ENCODE results near the gene OCA2.

The OCA2 gene

GRCh38 chr15:27808182-27808581 lies 290.9 kb downstream of the OCA2 start:
- H3K4me3 ChIP-seq (ENCODE audit: low read length in 2 of 2): no peak overlapping the region
- H3K27me3 ChIP-seq (ENCODE audit: control insufficient read depth in 1 of 2, insufficient read depth in 2 of 2, low read length in 2 of 2): peaks cover 0 to 2% of the 10 kb centered on the region in 2 donors
- no peak overlapping the region for H3K27ac ChIP-seq (ENCODE audit: low read length)
- H3K9me3 ChIP-seq (ENCODE audit: control insufficient read depth in 2 of 2, low read length in 2 of 2): no peaks in the 10 kb centered on the region
- no peaks in the 10 kb centered on the region for H3K36me3 ChIP-seq (ENCODE audit: control insufficient read depth in 2 of 2, insufficient read depth in 2 of 2, low read length in 2 of 2)
- H3K4me1 ChIP-seq (ENCODE audit: control insufficient read depth, insufficient read depth, low read length): no peaks in the 10 kb centered on the region
- H3K9ac ChIP-seq (ENCODE audit: low read length in 2 of 2): no peak overlapping the region

DNA sequence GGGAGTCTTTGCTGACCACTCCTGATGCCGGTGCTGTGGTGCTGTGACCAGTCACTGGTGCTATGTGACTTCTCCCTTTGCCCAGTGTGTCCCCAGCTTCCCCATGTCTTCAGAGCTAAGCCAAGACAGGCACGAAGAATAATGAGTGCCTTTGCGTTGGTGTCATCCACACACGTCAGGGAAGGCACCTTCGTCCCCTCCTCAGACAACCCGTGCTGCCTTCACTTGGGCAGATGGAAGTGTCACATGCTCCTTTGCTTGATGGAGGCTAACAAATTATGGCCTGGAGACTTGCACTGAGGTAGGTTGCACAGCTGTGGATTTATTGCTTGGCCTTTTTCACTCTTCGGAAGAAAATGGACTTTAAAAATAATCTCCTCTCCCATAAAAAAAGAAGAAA lies 291.8 kb downstream of the OCA2 start:
- Histone ChIP-seq H3K9me3 (ENCODE audit: control insufficient read depth in 2 of 2, low read length in 2 of 2) (no peaks in the 10 kb centered on the region), H3K4me3 (ENCODE audit: low read length in 2 of 2) (no peak overlapping the region), H3K9ac (ENCODE audit: low read length in 2 of 2) (no peak overlapping the region), H3K27ac (ENCODE audit: low read length) (no peak overlapping the region), H3K4me1 (ENCODE audit: control insufficient read depth, insufficient read depth, low read length) (no peaks in the 10 kb centered on the region), H3K27me3 (ENCODE audit: control insufficient read depth in 1 of 2, insufficient read depth in 2 of 2, low read length in 2 of 2) (peaks cover 0 to 2% of the 10 kb centered on the region in 2 donors), H3K36me3 (ENCODE audit: control insufficient read depth in 2 of 2, insufficient read depth in 2 of 2, low read length in 2 of 2) (no peaks in the 10 kb centered on the region)

DNA sequence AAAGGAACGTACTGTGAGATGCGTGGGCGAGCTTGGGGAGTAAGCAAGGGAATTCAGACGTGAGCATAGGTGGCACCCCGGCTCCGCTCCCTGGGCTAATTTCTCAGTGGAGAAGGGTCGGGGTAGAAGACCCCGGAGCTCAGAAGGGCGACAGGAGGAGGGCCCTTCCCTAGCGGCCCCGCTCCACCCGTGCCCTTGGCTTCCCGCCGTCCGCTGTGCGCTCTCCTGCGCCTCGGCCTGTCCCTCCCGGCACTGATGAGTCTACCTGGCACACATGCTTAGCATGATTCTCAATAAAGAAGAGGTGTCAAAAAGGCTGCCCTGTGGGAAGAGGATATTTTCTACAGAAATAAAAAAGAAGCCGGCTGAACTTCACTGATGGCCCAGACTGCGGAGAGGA lies 292.7 kb downstream of the OCA2 start:
- Histone ChIP-seq H3K9me3 (ENCODE audit: control insufficient read depth in 2 of 2, low read length in 2 of 2) (no peaks in the 10 kb centered on the region), H3K36me3 (ENCODE audit: control insufficient read depth in 2 of 2, insufficient read depth in 2 of 2, low read length in 2 of 2) (no peaks in the 10 kb centered on the region), H3K27ac (ENCODE audit: low read length) (no peak overlapping the region), H3K27me3 (ENCODE audit: control insufficient read depth in 1 of 2, insufficient read depth in 2 of 2, low read length in 2 of 2) (peaks cover 0 to 2% of the 10 kb centered on the region in 2 donors), H3K9ac (ENCODE audit: low read length in 2 of 2) (no peak overlapping the region), H3K4me1 (ENCODE audit: control insufficient read depth, insufficient read depth, low read length) (no peaks in the 10 kb centered on the region), H3K4me3 (ENCODE audit: low read length in 2 of 2) (no peak overlapping the region)

DNA sequence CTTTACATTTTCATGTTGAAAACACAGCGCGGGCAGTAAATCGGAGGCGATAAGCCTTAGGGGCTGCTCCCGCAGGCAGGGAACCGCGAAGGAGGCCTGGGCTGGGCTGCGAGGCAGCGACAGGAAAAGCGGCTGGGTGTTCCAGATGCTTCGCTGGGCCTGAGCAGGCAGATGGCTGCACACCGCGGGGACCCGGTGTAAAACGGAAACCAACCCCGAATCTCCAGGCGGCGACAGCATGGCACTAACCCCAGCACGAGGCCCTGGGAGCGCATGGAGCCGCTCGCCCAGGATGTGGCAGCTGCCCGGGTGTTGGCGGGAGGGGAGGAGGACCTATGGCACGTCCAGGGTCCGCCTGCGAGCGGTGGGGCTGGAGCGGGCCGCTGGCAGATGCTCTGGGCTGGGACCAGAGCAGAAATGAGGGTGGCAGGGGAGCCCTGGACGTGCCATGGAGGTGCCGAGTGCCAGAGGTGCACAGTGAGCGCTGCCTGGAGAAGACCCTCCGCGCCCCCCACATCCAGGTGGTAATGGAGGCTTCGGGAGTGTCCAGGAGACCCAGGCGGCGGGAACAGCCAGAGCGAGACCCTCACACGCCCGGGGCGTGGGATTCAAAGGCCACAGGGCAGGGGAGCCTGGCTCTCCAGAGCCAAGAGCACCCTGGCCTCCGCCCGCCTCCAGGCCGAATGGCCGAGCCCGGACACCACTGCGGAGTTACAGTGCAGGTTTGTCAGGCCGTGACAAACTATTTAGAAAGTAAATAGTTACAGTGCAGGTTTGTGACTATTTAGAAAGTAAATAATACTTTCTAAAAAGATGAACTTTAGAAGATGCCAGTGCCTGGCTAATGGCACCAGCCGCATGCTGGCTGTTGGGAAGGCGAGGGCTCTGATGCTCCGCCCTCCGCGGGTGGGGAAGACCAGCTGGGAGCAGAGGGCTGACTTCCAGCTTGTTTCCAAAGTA lies 293.6 kb downstream of the OCA2 start:
- no peaks in the 10 kb centered on the region for H3K36me3 ChIP-seq (ENCODE audit: control insufficient read depth in 2 of 2, insufficient read depth in 2 of 2, low read length in 2 of 2)
- peaks cover 0 to 2% of the 10 kb centered on the region in 2 donors for H3K27me3 ChIP-seq (ENCODE audit: control insufficient read depth in 1 of 2, insufficient read depth in 2 of 2, low read length in 2 of 2)
- no peak overlapping the region for H3K27ac ChIP-seq (ENCODE audit: low read length)
- no peak overlapping the region for H3K9ac ChIP-seq (ENCODE audit: low read length in 2 of 2)
- H3K4me3 ChIP-seq (ENCODE audit: low read length in 2 of 2): no peak overlapping the region
- H3K9me3 ChIP-seq (ENCODE audit: control insufficient read depth in 2 of 2, low read length in 2 of 2): no peaks in the 10 kb centered on the region
- no peaks in the 10 kb centered on the region for H3K4me1 ChIP-seq (ENCODE audit: control insufficient read depth, insufficient read depth, low read length)

DNA sequence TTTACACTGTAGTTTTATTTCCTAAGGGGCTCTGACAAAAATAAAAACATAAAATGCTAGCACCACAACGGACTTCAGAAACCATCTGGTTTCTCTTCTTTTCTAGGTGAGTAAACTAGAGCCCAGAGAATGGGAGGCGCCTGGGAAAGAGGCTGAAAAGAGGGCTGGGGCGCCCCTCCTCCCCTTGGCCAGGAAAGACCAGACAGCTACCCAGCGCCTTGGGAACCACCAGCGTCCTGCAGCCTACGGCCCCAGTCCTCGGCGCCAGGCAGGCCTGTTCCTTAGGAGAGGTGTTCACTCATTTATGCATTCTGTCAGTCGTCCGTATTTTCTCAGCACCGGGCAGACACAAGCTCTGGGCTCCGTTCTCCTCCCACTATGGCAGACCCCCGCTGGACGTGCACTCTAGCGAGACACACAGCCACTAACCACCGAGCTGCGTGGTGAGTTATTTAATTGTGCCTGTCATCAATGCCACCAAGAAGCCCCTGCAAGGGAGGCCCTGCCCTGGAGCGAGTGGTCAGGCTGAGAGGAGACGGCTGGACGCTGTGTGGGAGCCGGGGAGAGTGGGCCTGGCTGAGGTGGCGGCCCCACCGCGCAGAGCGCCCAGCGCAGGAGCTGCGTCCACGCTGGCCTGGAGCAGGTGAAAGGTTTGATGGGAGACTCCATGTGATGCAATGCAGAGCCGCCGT lies 294.4 kb downstream of the OCA2 start:
- Histone ChIP-seq H3K36me3 (ENCODE audit: control insufficient read depth in 2 of 2, insufficient read depth in 2 of 2, low read length in 2 of 2) (no peaks in the 10 kb centered on the region), H3K27ac (ENCODE audit: low read length) (no peak overlapping the region), H3K9me3 (ENCODE audit: control insufficient read depth in 2 of 2, low read length in 2 of 2) (no peaks in the 10 kb centered on the region), H3K9ac (ENCODE audit: low read length in 2 of 2) (no peak overlapping the region), H3K4me1 (ENCODE audit: control insufficient read depth, insufficient read depth, low read length) (no peaks in the 10 kb centered on the region), H3K27me3 (ENCODE audit: control insufficient read depth in 1 of 2, insufficient read depth in 2 of 2, low read length in 2 of 2) (peaks cover 0 to 2% of the 10 kb centered on the region in 2 donors), H3K4me3 (ENCODE audit: low read length in 2 of 2) (no peak overlapping the region)

DNA sequence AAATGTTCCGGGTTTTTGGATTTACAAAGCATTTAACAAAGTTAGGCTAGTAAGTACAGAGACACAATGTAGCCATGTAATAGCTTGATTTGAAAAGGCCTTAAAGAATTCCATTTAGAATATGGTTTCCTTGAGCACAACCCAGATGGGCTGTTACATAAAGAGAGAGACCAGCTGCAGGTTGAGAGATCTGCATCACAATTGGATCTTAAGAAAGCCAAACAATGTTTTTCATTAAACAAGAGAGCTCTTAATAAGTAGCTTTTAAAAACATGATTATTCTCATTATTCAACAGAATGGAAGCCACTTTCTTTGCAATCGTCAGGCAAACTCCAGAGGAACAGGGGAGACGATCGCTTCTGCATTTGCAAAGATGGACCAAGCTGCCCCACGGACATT lies 300.3 kb downstream of the OCA2 start:
- Histone ChIP-seq H3K9ac (ENCODE audit: low read length in 2 of 2) (no peak overlapping the region), H3K9me3 (ENCODE audit: control insufficient read depth in 2 of 2, low read length in 2 of 2) (peaks cover 0 to 3% of the 10 kb centered on the region in 2 donors), H3K4me1 (ENCODE audit: control insufficient read depth, insufficient read depth, low read length) (no peaks in the 10 kb centered on the region), H3K4me3 (ENCODE audit: low read length in 2 of 2) (no peak overlapping the region), H3K27me3 (ENCODE audit: control insufficient read depth in 1 of 2, insufficient read depth in 2 of 2, low read length in 2 of 2) (peaks cover 0 to 2% of the 10 kb centered on the region in 2 donors), H3K36me3 (ENCODE audit: control insufficient read depth in 2 of 2, insufficient read depth in 2 of 2, low read length in 2 of 2) (no peaks in the 10 kb centered on the region), H3K27ac (ENCODE audit: low read length) (no peak overlapping the region)

- no peaks in the 10 kb centered on the region for H3K36me3 ChIP-seq (ENCODE audit: control insufficient read depth in 2 of 2, insufficient read depth in 2 of 2, low read length in 2 of 2)
- H3K9me3 ChIP-seq (ENCODE audit: control insufficient read depth in 2 of 2, low read length in 2 of 2): peaks cover 0 to 3% of the 10 kb centered on the region in 2 donors
- no peak overlapping the region for H3K9ac ChIP-seq (ENCODE audit: low read length in 2 of 2)
- no peak overlapping the region for H3K4me3 ChIP-seq (ENCODE audit: low read length in 2 of 2)
- peaks cover 0 to 2% of the 10 kb centered on the region in 2 donors for H3K27me3 ChIP-seq (ENCODE audit: control insufficient read depth in 1 of 2, insufficient read depth in 2 of 2, low read length in 2 of 2)
- no peak overlapping the region for H3K27ac ChIP-seq (ENCODE audit: low read length)
- H3K4me1 ChIP-seq (ENCODE audit: control insufficient read depth, insufficient read depth, low read length): no peaks in the 10 kb centered on the region
These were observed 301.4 kb downstream of the OCA2 start for GRCh38 chr15:27797765-27798164.

- peaks cover 0 to 3% of the 10 kb centered on the region in 2 donors for H3K9me3 ChIP-seq (ENCODE audit: control insufficient read depth in 2 of 2, low read length in 2 of 2)
- H3K4me1 ChIP-seq (ENCODE audit: control insufficient read depth, insufficient read depth, low read length): no peaks in the 10 kb centered on the region
- H3K27ac ChIP-seq (ENCODE audit: low read length): no peak overlapping the region
- no peak overlapping the region for H3K9ac ChIP-seq (ENCODE audit: low read length in 2 of 2)
- no peaks in the 10 kb centered on the region for H3K36me3 ChIP-seq (ENCODE audit: control insufficient read depth in 2 of 2, insufficient read depth in 2 of 2, low read length in 2 of 2)
- peaks cover 0 to 3% of the 10 kb centered on the region in 2 donors for H3K27me3 ChIP-seq (ENCODE audit: control insufficient read depth in 1 of 2, insufficient read depth in 2 of 2, low read length in 2 of 2)
- H3K4me3 ChIP-seq (ENCODE audit: low read length in 2 of 2): no peak overlapping the region
These were observed 302.5 kb downstream of the OCA2 start for GRCh38 chr15:27796405-27797320.

GRCh38 chr15:27792756-27793264 lies 306.3 kb downstream of the OCA2 start:
- no peaks in the 10 kb centered on the region for H3K4me1 ChIP-seq (ENCODE audit: control insufficient read depth, insufficient read depth, low read length)
- H3K4me3 ChIP-seq (ENCODE audit: low read length in 2 of 2): no peak overlapping the region
- H3K9me3 ChIP-seq (ENCODE audit: control insufficient read depth in 2 of 2, low read length in 2 of 2): no peaks in the 10 kb centered on the region
- H3K9ac ChIP-seq (ENCODE audit: low read length in 2 of 2): no peak overlapping the region
- no peak overlapping the region for H3K27ac ChIP-seq (ENCODE audit: low read length)
- no peaks in the 10 kb centered on the region for H3K36me3 ChIP-seq (ENCODE audit: control insufficient read depth in 2 of 2, insufficient read depth in 2 of 2, low read length in 2 of 2)
- H3K27me3 ChIP-seq (ENCODE audit: control insufficient read depth in 1 of 2, insufficient read depth in 2 of 2, low read length in 2 of 2): peaks cover 0 to 3% of the 10 kb centered on the region in 2 donors

DNA sequence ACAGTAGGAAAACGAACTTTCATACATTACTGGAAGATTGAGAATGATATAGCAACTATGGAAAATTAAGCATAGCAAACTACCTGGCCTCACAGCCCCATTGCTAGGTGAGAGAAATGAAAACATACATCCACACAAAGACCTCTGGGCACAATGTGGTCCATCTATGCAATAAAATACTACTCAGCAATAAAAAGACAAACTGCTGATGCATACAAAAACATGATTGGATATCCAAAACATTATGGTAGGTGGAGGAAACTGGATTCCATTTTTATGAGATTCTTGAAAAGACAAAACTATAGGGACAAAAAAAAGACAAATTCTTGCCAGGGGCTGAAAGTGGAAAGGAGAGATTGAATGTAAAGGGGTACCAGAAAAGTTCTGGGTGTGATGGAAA lies 308.8 kb downstream of the OCA2 start:
- Histone ChIP-seq H3K36me3 (ENCODE audit: control insufficient read depth in 2 of 2, insufficient read depth in 2 of 2, low read length in 2 of 2) (no peaks in the 10 kb centered on the region), H3K27ac (ENCODE audit: low read length) (no peak overlapping the region), H3K9me3 (ENCODE audit: control insufficient read depth in 2 of 2, low read length in 2 of 2) (no peaks in the 10 kb centered on the region), H3K4me3 (ENCODE audit: low read length in 2 of 2) (no peak overlapping the region), H3K27me3 (ENCODE audit: control insufficient read depth in 1 of 2, insufficient read depth in 2 of 2, low read length in 2 of 2) (peaks cover 0 to 2% of the 10 kb centered on the region in 2 donors), H3K9ac (ENCODE audit: low read length in 2 of 2) (no peak overlapping the region), H3K4me1 (ENCODE audit: control insufficient read depth, insufficient read depth, low read length) (no peaks in the 10 kb centered on the region)
